ENCODE measurements around the gene RREB1. TPM values are rescaled to one million over a fixed set of nuclear protein-coding genes. Genes with fewer than 3 reads are reported as not detected.

RREB1 gene
- total RNA-seq, 1 experiment from 2014 or later: 30.7 TPM

- peaks cover 21% of the 10 kb centered on the region for H3K36me3 ChIP-seq (ENCODE audit: control insufficient read depth, insufficient read depth, low read length)
- in situ Hi-C loops (cut with HindIII; ENCODE audit: low pct_unique_long_range_greater_than_20kb, low sequenced_read_pairs) (no loop called here), intact Hi-C loops (cut with micrococcal nuclease; ENCODE audit: unreplicated experiment) (no loop called here)
- no peaks in the 10 kb centered on the region for H3K9me3 ChIP-seq (ENCODE audit: control insufficient read depth, insufficient read depth, low read depth, low read length)
- ATAC-seq (no peak), DNase-seq (ENCODE audit: low read depth, low spot score) (no peak)
- H3K4me1 ChIP-seq (ENCODE audit: control insufficient read depth, insufficient read depth, low read length): no peaks in the 10 kb centered on the region
- CTCF ChIA-PET: no interaction called here
- POLR2A ChIA-PET: no interaction called here
- no peaks in the 10 kb centered on the region for H3K27me3 ChIP-seq (ENCODE audit: control insufficient read depth, insufficient read depth, low read length)
- no peak for TF ChIP-seq POLR2AphosphoS5 (IDR thresholded peaks at IDR 0.05; ENCODE audit: low read depth, low read length)
- no peak for TF ChIP-seq TCF7L2 (IDR thresholded peaks at IDR 0.05; ENCODE audit: low read depth, low read length)
- no peak for TF ChIP-seq CTCF (IDR thresholded peaks at IDR 0.05)
- no peak for TF ChIP-seq SIN3A (IDR thresholded peaks at IDR 0.05; ENCODE audit: borderline replicate concordance, insufficient read depth, low read depth, low read length)
- TF ChIP-seq REST (IDR thresholded peaks at IDR 0.05; ENCODE audit: insufficient read depth in 1 of 2, low read depth in 2 of 2, low read length in 1 of 2): no peak
- H3K4me3 ChIP-seq (ENCODE audit: low read depth in 2 of 2, low read length in 2 of 2): no peak overlapping the region
- no TSS peak for BruUV-seq (replicated peaks)
- H3K27ac ChIP-seq (ENCODE audit: low read length): no peak overlapping the region
Measured at GRCh38 chr6:7188492-7188891, 80.7 kb downstream of the RREB1 start.

GRCh38 chr6:7189101-7189758 lies 81.5 kb downstream of the RREB1 start:
- intact Hi-C loops (cut with micrococcal nuclease; ENCODE audit: unreplicated experiment): no loop called here
- ChIA-PET CTCF (no interaction called here), POLR2A (no interaction called here)

More at GRCh38 chr6:7189101-7189758, 81.5 kb downstream of the RREB1 start:
- Histone ChIP-seq H3K4me1 (ENCODE audit: control insufficient read depth, insufficient read depth, low read length) (no peaks in the 10 kb centered on the region), H3K36me3 (ENCODE audit: control insufficient read depth, insufficient read depth, low read length) (peaks cover 21% of the 10 kb centered on the region), H3K9me3 (ENCODE audit: control insufficient read depth, insufficient read depth, low read depth, low read length) (no peaks in the 10 kb centered on the region), H3K27ac (ENCODE audit: low read length) (no peak overlapping the region), H3K27me3 (ENCODE audit: control insufficient read depth, insufficient read depth, low read length) (no peaks in the 10 kb centered on the region), H3K4me3 (ENCODE audit: low read depth in 2 of 2, low read length in 2 of 2) (no peak overlapping the region)
- DNase-seq (ENCODE audit: low read depth, low spot score): no peak
- no peak for ATAC-seq
- no TSS peak for BruUV-seq (replicated peaks)
- TF ChIP-seq CTCF (IDR thresholded peaks at IDR 0.05) (no peak), POLR2AphosphoS5 (IDR thresholded peaks at IDR 0.05; ENCODE audit: low read depth, low read length) (no peak), REST (IDR thresholded peaks at IDR 0.05; ENCODE audit: insufficient read depth in 1 of 2, low read depth in 2 of 2, low read length in 1 of 2) (no peak), SIN3A (IDR thresholded peaks at IDR 0.05; ENCODE audit: borderline replicate concordance, insufficient read depth, low read depth, low read length) (no peak), TCF7L2 (IDR thresholded peaks at IDR 0.05; ENCODE audit: low read depth, low read length) (no peak)
- in situ Hi-C loops (cut with HindIII; ENCODE audit: low pct_unique_long_range_greater_than_20kb, low sequenced_read_pairs): no loop called here
